GM10266 (cell line): Measurements from ENCODE around the gene ST3GAL6.

ENCODE experiments used
- DNase-seq: peaks from one replicate; pipeline ENCODE4 v3.0.0; 2012; ENCODE audit errors: extremely low spot score
- TF ChIP-seq, protein P1 (sequence below): IDR thresholded peaks from 2 replicates; pipeline ENCODE4 v1.5.1; 2012; ENCODE audit warnings: mild to moderate bottlenecking, low read depth; ENCODE audit not compliant: control insufficient read depth, insufficient read depth; ENCODE audit errors: missing control alignments

The ST3GAL6 gene, protein sequence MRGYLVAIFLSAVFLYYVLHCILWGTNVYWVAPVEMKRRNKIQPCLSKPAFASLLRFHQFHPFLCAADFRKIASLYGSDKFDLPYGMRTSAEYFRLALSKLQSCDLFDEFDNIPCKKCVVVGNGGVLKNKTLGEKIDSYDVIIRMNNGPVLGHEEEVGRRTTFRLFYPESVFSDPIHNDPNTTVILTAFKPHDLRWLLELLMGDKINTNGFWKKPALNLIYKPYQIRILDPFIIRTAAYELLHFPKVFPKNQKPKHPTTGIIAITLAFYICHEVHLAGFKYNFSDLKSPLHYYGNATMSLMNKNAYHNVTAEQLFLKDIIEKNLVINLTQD

DNA sequence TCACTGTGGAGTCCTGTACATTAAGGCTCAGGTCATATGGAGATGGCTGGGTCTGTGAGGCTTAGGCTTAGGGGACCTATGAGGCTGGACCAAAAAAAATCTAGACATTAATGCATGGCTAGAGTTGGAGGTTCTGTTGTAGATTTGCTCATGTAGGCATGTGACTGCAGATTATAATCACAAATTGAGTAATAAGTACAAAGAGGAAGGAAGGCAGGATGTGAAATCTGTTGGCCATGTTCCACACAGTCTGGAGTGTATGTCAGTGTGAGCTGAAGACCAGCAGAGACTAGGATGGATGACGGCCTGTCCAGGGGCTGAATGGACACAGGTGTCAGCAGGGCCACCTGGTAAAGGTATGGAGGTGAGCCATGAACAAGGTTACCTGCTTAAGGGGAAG is at the start of gene ST3GAL6:
TSS of gene ST3GAL6 (plus strand) at position 265 of the 400 bp plus-strand sequence. CDS start 5,101 bp downstream, outside the sequence.
- TF ChIP-seq, protein P1, sequence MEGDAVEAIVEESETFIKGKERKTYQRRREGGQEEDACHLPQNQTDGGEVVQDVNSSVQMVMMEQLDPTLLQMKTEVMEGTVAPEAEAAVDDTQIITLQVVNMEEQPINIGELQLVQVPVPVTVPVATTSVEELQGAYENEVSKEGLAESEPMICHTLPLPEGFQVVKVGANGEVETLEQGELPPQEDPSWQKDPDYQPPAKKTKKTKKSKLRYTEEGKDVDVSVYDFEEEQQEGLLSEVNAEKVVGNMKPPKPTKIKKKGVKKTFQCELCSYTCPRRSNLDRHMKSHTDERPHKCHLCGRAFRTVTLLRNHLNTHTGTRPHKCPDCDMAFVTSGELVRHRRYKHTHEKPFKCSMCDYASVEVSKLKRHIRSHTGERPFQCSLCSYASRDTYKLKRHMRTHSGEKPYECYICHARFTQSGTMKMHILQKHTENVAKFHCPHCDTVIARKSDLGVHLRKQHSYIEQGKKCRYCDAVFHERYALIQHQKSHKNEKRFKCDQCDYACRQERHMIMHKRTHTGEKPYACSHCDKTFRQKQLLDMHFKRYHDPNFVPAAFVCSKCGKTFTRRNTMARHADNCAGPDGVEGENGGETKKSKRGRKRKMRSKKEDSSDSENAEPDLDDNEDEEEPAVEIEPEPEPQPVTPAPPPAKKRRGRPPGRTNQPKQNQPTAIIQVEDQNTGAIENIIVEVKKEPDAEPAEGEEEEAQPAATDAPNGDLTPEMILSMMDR = no peak
- no peak for DNase-seq

DNA sequence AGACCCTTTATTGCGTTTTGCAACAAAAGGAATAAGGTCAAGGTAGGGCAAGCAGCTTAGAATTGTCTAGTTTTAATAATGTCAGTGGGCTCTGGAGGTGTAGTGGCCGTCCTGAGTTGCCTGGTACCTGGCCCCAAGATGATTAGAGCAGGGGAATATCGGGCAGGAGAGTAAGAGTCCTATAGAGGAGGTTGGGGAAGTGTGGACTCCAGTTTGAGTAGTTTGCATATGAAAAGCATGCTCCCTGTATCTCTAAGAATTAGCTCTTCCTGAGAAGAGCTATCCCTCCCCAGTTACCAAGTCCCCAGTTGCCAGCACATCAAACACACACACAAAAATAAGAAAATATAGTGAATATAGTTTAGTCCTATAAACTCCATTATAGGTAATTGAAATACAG is 49.2 kb upstream of the ST3GAL6 start:
- TF ChIP-seq, protein P1 = no peak
- no peak for DNase-seq

DNA sequence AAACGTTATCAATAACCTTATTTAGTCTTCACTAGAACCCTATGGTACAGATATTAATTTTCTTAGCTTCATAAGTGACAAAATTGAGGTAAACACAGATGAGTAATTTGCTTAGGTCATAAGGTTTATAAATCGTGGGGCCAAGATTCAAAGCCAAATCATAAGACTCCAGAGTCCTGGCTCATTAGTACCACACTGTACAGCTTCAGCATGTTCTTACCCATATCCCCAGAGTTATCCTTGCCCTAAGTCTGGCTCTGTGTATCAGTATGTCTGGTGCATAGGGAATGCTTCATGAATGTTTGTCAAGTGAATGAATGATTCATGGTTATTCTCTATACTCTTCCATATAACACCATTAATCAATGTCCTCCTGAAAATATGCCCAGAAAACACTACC is 45.6 kb upstream of the ST3GAL6 start:
- TF ChIP-seq, protein P1 = no peak
- no peak for DNase-seq

DNA sequence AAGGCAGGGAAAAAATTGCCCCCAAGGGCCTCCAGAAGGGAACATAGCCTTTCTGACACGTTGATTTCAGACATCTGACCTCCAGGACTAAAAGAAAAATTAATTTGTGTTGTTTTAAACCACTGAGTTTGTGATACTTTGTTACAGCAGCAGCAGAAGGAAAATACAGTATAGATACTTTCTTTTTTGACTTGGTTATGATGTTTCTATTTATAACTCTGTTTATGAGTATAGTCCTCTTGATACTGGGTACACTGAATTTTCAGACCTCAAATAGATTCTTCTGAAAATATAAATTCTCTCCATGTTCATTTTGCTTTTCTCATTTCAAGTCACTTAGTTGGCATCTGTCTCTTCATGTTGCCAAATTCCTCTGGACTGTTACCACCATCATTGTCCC is 44.4 kb upstream of the ST3GAL6 start:
- DNase-seq = no peak
- TF ChIP-seq, protein P1 = no peak

DNA sequence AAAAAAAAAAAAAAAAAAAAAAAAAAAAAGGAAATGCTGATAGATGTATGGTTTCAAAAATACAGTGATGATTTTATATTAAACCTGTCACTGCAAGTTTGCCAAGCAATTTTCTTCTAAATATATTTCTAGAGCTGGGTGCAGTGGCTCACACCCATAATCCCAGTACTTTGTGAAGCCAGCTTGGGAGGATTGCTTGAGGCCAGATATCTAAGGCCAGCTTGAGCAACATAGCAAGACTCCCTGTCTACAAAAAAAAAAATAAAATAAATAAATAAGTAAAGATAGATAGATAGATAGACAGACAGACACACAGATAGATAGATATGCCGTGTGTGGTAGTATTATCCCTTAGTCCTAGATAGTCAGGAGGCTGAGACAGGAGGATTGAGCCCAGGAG is 41.4 kb upstream of the ST3GAL6 start:
- no peak for DNase-seq

DNA sequence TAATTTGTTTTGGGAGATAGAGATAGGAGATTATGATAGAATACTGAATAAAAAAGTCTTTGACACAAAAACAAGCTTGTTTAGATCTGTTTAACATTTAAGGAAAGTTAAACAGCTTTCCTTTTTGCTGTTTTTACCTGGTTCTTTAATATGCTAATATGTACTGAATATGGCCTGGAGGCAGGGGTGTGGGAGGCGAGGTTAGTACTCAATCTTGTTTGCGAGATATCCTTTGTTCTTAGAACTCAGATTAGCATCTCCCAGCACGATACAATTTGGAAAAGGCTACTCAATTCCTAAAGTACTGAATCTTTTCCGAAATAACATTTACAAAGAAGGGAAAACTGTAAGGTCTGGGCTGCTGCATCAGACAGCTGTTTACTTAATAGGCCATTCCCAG is 40.8 kb upstream of the ST3GAL6 start:
- TF ChIP-seq, protein P1 = no peak
- DNase-seq = no peak

More for the DNA sequence above, 41.4 kb upstream of the ST3GAL6 start:
- TF ChIP-seq, protein P1 = no peak

DNA sequence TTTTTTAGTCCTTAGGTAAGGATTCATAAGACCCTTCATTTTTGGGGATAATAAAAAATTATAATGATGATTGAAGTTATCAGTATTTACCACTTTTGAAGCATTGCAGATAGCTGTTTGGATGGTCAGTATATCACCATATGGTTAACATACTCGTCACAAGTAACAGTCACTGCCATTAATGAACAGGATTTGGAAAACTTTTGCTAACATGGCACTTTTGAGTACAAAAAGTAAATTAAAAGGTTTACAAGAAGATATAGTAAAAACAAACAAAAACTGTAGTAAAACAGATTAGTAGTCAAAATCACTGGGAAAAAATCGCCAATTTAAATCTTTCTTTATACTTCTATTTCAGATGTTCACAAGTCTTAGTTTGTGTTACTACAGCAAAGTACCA is 37.8 kb upstream of the ST3GAL6 start:
- TF ChIP-seq, protein P1 = no peak
- DNase-seq = no peak
